ENCODE results near the gene FBXW8.

The FBXW8 gene

DNA sequence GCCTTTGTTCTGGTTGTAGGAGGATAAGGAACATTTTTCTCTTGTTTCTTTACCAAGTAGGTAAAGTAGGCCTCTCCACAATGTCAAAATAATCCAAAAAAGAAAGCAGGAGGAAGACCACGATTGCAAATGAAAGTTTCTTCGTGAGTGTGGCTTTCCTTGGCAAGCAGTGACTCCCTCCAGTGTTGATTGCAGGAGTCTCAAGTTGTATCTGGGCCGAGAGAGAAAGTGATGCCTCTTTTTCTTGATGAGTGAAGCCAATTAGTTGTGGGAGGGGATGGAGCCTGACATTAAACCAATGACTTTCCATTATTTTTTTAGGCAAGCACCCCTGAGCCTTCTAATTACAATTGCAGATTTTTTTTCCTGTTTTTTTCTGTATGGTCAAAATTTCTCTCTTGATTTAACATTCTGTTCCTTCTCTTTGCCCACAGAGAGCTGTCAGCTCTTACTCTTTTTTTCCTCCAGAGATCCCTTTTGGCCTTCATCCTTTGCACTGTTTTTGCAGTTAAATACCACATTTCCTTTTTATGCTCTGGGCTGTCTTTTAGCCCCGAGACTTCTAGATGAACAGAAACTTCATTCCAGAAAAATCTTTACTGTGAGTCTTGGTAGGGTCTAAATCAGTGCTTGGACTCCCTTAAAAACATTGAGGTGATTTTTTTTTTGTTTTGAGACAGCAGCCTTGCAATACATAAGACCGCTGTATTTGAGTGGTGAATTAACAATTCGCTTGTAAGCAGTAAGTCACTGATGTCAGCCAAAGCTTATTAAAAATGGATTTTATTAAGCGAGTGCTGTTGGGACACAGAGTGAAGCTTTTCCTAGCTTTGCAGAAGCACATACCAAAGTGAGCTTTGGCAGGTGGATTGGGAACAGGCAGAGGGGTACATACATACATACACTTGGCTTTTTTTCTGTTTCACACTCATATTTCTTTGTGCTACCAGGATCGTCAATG lies 15.8 kb downstream of the FBXW8 start:
- DNase-seq, result no peak

DNA sequence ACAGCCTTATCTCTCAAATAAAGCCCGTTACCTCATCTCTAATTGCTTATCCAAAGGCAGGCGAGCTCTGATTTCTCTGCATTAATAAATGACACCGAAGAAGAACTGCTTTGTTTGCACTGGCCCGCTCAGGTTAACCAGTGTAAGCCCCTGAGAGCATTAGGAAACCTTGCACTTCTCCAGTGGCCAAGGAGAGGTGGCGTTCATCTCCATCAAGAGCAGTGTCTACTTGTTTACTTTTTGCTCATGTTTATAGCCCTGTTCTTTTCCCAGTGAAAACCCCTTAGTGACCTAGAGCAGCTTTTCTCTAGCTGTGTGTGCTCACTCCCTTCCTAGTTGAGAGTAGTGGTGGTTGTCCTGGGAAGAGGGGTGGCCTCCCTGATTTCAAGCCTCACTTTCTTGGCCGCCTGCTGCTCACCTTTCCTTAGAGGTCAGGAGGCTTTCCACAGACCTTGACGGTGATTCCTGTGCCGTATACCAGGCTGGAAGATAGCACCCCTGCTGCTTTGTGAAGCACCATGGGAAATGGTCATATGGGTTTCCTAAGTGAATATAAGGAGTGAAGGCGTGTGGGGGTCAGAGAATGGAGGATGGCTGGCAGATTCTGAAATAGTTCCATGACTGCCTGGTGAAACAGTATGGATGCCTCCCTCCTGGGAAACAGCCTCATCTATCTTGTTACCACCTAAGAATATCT lies 16.6 kb downstream of the FBXW8 start:
- DNase-seq, result no peak

DNA sequence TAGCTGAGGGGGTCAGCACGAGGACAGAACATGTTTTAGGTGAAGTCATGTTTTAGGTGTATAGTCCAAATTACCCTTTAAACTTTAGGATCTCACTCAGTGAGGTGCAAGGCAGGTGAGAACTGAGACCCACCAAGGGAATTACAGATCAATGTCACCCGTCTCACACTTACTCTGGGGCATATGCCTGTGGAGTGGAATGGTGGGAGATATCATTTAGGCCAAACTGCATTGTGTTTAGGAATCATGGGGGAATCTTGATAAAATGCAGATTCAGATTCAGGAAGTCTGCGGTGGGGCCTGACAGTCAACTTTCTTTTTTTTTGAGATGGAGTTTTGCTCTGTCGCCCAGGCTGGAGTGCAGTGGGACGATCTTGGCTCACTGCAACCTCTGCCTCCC lies 17.8 kb downstream of the FBXW8 start:
- no peak for DNase-seq

DNA sequence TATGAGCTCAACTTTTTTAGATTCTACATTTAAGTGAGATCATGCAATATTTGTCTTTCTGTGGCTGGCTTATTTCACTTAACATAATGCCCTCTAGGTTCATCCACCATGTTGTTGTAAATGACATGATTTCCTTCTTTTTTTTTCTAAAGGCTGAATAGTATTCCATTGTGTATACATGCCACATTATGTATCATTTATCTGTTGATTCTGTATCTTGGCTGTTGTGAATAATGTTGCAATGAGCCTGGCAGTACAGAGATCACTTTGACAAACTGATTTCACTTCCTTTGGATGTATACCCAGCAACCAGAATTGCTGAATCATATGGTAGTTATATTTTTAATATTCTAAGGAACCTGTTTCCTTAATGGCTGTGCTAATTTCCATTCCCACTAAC lies 19.1 kb downstream of the FBXW8 start:
- no peak for DNase-seq

DNA sequence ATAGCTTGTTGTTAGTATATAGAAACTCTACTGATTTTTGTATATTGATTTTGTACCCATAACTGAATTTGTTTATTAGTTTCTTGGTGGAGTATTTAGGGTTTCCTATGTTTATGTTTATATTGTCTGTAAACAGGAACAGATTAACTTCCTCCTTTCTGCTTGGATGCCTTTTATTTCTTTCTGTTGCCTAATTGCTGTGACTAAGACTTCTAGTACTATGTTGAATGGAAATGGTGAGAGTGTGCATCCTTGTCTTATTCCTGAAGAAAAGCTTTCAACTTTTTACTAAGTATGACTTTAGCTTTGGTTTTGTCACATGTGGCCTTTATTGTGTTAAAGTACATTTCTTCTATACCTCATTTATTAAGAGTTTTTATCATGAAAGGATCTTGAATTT lies 20.9 kb downstream of the FBXW8 start:
- no peak for DNase-seq

DNA sequence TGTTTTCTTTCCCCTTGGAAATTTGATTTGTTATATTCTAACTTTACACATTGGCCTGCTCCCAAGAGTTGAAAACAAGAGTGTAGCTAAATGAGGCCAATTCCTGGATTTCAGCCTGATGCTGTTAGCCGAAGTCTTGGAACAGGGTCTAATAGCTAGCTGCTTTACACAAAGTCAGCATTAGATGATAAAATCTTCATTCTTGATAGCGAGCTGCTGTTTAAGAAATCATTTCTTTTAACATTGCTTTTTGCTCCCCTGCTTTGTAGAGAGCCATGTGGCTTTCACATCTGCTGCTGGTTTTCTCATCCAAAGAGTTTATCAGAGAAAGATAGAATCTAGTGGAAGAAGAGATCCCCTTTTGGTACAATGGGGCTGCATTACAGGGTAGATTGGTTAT lies 22.3 kb downstream of the FBXW8 start:
- DNase-seq, result no peak

DNA sequence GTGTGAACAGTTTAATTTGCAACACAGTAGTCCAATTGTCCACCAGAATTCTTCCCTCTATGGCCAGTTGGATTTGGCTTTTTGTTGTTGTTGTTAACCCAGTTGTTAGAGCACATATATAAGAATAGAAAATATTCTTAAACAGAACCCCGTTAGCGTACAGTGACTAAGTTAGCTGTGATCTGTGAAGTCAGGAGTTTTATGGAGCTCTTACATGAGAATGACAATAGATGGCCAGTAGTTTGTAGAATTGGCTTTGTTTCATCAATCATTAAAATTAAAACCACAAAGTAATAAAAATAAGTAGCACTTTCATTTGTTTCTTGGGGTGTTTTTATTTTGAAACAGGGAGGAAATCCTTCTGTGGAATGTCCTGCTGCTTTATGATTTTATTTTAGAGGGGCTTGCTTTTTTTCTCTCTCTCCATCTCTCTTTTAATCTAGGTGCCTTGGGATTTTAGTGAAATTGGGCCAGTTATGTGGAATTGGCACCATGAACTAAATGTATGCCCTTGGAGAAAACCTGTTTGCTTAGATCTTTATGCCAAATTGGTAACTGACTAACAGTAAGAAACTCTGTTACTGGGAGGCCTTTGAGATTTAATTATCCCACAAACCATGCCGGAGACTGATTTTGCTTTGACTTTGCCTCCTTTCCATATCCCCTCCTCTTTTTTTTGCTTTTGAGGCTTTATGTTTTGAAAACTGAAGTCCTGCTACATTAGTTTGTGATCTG lies 22.9 kb downstream of the FBXW8 start:
- DNase-seq, result no peak

DNA sequence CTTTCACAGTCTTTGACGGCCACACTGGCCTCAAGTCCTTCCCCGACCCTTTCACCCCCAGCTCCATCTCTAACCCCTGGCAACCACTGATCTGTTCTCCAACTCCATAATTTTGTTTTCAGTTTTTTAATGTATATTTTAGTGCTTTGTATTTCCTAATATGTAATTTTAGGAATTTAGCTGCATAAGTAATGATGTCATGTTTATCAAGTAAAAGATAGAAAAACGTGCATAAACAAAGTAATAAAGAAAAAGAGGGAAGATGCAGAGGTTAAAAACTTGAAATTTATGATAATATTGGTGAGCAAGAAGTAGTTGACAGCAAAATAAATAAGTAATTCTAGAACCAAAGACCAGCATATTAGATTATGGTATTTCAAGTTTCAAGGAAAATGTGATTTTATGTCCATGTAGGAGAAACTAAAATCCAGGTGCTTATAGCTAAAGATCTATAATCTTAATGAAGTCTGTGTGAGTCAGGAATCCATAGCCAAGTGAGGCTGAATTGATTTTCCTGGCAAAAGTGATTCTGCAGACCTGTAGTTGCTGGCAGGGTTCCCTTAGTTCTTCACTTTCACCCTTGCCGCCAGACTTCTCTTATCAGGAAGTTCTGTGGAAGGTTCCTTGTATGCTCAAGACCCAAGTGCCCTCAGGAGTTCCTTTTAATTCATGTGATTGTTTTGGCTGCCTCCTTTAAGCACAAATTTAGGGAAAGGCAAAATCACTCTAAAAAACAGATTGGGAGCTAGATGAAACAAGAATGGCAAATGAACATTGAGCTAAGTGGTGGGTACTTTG lies 24.4 kb downstream of the FBXW8 start:
- no peak for DNase-seq

DNA sequence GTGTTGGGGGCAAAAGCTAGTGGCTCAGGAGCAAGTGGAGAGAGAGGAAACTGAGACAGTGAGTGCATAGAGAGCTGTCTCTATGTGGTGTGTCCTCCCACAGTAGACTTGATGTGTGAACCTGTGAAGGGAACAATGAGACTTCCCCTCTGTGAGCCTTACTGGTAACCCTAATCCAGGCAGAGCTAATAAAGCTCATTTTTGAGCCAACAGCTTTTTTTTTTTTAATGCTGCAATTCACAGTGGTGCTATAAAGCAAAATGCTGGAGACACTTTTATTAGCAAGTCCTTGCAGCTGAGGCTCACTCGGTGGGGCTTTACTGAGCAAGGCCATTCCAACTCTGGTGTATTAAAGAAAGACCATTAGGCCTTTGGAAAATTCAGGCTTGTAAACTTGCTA lies 26.9 kb downstream of the FBXW8 start:
- DNase-seq, result no peak

DNA sequence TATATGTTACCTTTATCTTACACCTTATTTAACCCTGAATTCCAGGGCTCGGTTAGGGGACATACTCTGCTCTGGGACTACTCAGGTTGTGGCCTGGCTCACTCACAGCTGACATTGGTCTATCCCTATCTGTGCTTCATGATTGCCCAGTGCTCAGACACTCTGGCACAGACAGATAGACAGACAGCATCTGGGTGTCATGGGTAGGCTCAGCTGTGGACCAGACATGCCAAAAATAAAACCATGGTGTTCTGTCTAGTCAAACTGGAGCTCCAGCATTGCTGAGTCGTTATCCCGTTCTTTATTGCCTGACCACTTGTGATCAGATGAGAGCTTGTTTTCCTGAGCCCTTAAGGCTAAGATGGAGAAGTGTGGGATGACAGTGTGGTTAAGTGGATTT lies 29.0 kb downstream of the FBXW8 start:
- DNase-seq, result no peak

DNA sequence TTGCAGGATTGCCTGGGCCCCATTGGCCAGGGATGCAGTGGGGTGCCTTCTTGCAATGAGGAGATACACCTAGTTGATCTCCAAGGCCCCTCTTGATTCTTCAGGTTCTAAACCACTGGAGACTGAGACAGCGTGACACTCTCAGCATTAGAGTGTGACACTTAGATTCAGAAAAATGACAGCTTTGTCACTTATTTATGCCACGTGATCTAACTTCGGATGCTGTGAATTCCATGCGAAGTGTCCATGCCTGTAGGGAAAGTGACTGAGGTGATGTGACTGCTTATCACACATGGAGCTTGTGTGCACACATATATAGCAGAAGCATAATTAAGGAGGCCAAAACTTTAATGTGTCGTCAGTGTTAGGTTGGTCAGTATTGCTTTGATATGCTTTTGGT lies 30.4 kb downstream of the FBXW8 start:
- no peak for DNase-seq

DNA sequence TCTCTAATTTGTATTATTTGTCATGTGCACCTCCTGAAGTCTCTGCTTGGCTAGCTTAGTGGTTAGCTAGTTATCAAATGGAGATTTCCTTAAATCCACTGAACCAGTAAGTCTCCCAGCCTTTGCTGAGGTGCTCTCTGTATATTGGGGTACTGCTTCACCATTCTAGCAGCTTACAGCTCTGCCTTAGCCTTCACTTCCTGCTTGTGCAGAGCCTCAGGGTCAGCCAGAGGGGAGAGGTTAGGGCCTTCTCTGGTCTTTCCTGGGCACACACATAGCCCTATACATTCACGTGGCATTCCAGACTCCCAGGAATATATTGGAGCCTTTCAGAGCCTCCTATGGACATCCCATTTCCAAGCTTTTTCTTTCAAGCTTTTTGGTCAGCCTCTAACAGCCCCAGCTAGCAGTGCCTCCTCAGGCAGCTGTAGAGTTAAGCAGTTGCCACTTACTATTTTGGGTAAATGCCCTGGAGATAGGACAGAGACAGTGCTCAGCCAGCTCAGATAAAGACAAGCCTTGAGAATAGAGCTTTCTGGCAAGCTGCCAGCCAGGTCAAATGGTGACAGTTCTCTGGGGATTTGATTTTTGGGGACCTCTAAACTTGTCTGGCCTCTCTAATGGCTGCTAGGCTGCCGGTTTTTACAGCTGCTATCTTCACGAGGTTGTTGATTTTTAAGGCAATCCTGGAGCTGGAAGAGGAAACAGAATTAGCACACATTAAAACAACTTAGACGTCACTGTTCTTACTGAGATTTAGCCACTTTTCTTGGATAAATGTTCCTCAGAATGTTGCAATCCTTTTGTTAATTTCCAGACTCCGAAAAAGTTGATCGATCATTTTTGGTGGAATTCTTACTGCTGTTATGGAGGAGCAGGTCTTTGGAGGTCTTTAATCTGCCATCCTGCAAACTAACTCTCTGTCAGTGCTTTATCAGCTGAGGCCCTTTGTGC lies 32.9 kb downstream of the FBXW8 start:
- DNase-seq, result no peak

DNA sequence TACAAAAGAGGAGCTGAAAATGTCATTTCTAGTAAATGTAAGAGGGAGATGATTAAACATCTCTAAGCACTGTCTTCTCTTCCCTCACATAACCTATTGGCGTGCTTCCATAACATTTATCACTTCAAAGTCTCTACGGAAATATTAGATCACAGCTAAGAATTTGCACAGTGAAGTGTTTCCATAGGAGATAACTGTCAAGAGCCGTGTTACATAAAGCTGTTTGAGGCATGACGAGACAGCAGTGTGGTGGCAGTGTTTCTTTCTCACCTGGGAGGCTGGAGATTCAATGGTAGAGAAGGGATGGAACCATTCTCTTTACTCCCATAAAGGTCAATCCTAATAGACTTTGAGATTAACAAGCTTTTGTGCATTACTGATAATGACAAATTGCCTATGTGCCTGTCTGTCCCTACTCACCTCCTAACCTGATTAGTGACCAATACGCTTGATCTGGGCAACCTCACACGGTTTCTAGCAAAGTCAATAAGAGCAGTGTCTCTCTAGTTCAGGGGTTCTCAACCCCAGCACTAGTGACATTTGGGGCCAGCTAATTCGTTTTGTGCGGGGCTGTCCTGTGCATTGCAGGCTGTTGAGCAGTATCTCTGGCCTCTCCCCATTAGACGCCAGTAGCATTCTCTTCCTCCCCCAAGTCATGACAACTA lies 35.3 kb downstream of the FBXW8 start:
- no peak for DNase-seq

DNA sequence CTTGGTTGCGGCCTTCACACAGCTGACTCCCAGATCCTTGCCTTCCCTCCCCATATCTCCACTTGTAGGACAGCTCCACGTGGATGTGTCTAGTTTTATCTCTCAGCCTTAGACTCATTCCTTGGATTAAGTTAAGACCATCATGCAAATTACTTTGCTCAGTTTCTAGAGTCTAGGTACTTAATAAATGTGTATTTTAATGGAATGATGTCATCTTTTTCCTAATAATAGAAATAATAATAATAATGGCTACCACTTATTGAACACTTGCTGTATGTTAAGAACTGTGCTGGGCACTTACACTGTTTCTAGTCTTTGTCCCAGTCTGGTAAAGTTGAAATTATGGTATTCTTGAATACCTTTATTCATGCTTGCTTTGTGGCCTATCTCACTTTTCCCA lies 37.5 kb downstream of the FBXW8 start:
- no peak for DNase-seq

DNA sequence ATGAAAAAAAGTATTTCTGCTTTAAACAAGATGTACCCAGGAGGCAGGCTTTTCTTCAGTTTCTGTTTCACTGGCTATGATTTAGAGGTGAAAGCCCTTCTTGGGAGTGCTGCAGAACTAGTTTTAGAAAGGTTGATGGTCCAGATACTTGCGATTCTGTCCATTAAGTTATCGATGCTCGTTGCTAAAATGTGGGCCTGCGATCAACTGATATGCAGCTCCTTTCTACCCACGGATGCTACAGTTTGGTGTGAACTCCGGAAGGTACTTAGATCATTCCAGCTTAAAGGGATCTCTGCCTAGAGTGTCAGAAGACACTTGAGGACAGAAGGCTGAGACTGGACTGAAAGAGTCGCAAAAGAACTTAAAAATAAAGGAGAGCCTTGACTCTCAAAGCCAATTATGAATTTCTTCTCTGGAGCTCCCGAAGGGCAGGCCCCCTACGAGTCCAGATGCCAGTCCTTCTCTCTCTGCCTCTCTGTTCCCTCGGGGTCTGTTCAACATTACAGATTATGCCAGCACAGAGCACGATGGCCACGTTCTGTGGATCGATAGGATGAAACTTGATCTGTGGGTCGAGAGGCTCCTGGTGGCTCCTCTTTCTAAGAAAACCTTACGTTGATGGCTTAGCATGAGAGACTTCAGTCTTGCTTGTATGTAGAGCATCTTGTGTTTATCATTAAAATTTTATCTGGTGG lies 40.0 kb downstream of the FBXW8 start:
- DNase-seq, result no peak

DNA sequence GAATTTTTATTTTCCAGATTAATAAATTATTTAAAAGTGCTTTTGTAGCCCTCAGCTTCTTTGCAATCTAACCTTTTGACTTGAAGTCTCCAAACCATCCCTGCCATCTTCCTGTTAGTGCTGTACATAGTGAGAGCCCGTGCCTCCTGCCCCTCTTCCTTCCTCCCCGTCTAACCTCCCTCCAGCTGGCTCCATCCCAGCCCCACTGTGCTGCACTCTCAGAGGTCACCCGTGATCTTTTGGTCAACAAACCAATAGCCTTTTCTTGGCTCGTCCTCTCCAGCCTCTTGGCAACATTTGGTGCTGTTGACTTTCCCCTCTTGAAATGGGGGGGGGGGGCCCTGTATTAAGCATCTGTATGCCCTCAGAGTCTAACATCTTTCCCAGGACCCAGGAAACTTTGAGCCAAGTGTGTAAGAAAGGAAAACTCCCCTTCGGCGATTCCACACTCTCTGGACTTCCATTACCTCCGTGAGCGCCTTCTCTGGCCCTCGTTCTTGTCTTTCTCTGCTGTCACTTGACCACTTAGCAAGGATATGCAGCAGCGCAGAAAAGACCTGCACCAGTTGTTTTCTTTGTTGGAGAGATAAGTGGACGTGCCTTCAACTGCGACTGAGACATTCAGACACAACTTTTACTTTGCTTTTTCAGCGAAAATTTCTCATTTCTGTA lies 44.1 kb downstream of the FBXW8 start:
- no peak for DNase-seq

DNA sequence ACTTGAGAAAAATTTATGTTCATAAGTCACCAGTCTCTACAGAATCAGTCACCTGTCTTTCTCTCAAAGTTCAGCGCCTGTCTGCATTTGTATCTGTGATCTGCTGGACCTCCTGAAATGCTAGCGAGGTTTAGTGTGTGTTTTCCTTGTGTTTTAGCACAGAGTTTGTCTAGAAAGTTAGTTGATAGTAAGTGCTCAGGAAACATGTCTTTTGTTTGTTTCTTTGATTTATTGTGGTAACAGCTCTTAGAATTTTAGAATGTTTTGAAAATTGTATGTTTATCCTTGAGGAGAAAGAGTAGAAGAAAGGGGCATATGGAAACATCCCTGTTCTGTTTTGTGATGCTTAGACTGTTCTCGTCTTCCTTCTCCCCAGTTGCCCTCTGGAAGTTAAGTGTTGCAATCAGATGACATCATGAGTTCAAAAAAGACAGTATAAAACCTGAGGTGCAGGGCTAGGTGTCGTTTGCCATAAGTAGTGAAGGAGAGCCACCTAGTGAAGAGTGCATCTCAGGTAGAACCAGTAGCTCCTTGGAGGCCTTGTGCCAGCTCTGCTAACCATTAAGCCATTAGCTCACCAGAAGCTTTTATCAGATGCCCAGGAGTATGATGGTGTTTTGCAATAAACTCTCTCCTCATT lies 44.8 kb downstream of the FBXW8 start:
- no peak for DNase-seq

DNA sequence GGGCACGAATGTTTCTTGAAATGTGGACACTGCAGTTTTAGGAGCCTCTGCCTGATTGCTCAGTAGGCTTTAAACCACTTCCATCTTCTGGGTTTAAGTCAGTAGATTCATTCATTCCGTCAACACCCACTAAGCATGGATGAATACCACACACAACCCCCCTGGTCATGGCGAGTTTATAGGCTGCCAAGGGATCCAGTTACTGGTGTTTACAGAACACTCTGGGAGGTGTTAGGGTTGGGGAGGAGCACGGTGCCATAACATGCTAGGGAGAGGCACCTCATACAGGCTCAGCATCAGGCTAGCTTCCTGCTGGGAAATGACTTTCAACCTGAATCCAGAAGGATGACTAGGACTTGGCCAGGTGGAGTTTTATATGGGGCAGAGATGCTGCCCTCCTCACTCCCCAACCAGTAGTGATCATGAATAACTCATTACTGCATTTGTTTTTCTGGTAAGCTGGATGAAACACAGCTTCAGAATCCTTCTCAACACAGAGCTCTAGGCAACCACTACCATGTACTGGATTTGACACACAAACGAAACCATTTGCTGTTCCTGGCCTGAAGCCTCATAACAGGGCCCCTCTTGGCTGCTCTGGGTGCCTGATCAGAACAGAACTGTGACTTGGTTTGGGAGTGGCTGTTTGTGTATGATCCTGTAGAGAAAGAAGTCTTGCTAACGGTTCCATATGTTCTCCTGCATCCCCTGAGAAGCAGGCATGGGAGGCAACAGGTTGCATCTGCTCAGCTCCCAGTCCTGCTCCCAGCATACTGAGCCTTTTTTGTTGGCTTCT lies 47.9 kb downstream of the FBXW8 start:
- DNase-seq, result no peak

DNA sequence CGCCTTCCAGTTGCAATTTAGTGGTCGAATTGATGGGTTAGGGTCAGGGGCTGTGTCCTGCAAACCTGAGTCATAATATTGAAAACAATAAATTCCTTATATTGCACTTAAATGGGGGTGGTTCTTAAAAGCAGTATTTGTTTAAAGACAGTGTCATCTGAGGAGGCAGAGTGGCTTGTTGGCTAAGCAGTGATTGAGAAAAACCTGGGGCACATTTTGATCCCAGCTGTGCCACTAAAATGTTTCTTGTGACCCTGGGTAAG lies 48.4 kb downstream of the FBXW8 start:
- DNase-seq, result no peak
